ENCODE measurements around the gene GPRIN1. TPM values are rescaled to one million over a fixed set of nuclear protein-coding genes. Genes with fewer than 3 reads are reported as not detected.

The GPRIN1 gene
- total RNA-seq, 4 donors from 2014 or later = 0.24 to 0.75 (median 0.30) TPM

DNA sequence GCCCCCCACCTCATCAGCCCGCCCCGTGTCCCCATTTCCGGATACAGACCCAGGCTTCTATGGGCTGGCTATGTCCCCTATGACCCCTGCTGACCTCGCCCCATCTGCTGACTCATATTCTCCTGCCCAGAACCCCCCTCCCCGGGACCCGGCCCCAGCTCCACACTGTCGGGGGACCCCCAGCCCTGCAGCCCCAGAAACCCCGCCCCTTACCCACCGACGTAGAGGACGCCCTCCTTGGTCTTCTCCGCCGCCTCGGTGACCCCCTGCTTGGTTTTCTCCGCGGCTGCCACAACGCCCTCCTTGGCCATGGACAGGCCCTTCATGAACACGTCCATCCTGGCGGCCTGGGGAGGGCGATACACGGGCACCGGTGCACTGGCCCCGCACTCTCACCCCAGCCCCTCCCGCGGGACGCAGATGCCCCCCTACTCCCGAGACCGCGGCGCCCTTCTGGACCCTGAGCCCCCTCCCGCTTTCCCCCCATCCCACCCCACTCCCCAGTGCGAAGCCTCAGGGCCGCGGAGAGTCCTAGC, 19.4 kb upstream of the GPRIN1 start:
- Histone ChIP-seq H3K36me3 (no peaks in the 10 kb centered on the region), H3K9me3 (no peaks in the 10 kb centered on the region), H3K27ac (no peak overlapping the region), H3K4me1 (peaks cover 3 to 15% of the 10 kb centered on the region in 2 donors), H3K4me3 (replicated peaks in 1 of 3) (no peak overlapping the region), H3K27me3 (peaks cover 22% of the 10 kb centered on the region)
- 10% methylated on average over 23 of the region's 34 CpGs for WGBS, 2 donors
- no peak for TF ChIP-seq POLR2A (IDR thresholded peaks at IDR 0.05)
- TF ChIP-seq, protein P1, sequence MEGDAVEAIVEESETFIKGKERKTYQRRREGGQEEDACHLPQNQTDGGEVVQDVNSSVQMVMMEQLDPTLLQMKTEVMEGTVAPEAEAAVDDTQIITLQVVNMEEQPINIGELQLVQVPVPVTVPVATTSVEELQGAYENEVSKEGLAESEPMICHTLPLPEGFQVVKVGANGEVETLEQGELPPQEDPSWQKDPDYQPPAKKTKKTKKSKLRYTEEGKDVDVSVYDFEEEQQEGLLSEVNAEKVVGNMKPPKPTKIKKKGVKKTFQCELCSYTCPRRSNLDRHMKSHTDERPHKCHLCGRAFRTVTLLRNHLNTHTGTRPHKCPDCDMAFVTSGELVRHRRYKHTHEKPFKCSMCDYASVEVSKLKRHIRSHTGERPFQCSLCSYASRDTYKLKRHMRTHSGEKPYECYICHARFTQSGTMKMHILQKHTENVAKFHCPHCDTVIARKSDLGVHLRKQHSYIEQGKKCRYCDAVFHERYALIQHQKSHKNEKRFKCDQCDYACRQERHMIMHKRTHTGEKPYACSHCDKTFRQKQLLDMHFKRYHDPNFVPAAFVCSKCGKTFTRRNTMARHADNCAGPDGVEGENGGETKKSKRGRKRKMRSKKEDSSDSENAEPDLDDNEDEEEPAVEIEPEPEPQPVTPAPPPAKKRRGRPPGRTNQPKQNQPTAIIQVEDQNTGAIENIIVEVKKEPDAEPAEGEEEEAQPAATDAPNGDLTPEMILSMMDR (IDR thresholded peaks at IDR 0.05) = no peak
- no peak for DNase-seq
- intact Hi-C loops (cut with DNase I) = no loop called here

DNA sequence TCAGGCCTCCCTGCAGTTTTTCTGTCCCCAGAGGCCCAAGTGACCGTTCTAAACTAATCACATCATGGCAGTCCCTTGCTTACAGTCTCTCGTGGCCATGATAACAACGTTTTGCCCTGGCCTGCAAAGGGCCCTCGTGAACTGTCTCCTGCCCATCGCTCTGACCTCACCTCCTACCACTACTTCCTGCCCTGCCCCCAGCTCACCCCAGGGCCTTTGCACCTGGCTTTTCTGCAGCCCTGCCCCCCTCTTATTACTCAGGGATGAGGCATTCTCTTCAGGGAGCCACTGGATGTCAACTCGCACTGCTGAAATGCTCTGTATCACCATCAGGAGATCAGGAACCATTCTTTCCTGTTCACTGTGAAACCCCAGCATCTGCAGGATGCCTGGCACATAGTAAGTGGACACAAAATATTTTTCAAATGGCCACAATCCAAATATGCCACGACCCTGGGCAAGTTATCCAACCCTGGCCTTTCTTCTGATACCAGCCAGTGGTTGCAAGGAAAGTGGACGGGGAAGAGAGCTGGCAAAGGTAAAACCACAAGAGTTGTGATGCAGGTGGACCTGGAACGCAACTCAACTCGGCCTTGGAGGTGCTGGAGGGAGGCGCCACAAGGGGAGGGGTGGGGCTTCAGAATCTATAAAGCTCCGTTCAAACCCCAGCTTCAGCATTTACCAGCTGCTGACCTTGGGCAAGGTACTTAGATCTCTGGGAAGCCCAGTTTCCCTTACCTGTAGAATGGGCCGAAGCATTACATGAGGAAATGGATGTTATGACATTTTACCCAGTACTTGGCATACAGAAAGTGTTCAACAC, 18.7 kb upstream of the GPRIN1 start:
- TF ChIP-seq POLR2A (IDR thresholded peaks at IDR 0.05) = no peak
- TF ChIP-seq, protein P1 (IDR thresholded peaks at IDR 0.05) = no peak
- H3K9me3 ChIP-seq = no peaks in the 10 kb centered on the region
- H3K36me3 ChIP-seq = no peaks in the 10 kb centered on the region
- DNase-seq = no peak
- H3K27ac ChIP-seq = no peak overlapping the region
- WGBS, 2 donors = 58 to 59% methylated on average over 13 of the region's 13 CpGs
- peaks cover 22% of the 10 kb centered on the region for H3K27me3 ChIP-seq
- no peak overlapping the region for H3K4me3 ChIP-seq (replicated peaks in 1 of 3)
- intact Hi-C loops (cut with DNase I) = no loop called here
- H3K4me1 ChIP-seq = peaks cover 3 to 15% of the 10 kb centered on the region in 2 donors

DNA sequence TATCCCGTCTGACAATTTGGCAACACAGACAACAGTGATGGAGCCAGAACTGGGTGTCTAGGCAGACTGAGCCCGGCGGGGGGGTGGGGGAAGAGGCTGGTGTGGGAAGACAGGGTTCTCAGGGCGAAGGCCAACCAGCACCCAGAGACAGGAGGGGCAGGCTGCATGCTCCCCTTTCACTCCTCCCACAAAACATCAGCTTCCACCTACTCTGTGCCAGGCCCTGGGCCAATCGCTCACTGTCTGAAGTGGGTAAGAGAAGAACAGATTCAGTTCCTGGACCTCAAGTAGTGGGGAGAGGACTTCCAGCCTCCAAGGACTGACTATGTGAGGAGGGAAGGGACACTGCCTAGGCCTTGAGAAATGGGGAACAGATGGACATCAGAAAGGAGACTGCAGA, 17.6 kb upstream of the GPRIN1 start:
- intact Hi-C loops (cut with DNase I) = no loop called here
- TF ChIP-seq, protein P1 (IDR thresholded peaks at IDR 0.05) = no peak
- TF ChIP-seq POLR2A (IDR thresholded peaks at IDR 0.05) = no peak
- no peak overlapping the region for H3K27ac ChIP-seq

DNA sequence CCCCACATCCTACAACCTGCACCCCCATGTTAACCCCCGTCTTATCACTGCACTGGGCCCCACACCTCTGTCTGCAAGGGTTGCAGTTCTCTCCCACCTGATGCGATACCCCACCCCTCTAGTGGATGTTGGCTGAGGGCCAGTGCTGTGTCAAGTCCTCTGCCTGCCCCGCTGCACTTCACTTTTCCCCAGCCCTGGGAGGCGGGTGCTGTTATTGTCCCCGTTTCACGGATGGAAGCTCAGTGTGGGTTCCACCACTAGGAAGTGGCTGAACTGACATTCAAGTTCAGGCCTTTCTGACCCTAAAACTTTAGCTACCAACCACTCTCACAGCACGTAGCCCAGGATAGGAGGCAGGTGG, 16.9 kb upstream of the GPRIN1 start:
- intact Hi-C loops (cut with DNase I) = no loop called here
- Histone ChIP-seq H3K36me3 (no peaks in the 10 kb centered on the region), H3K9me3 (no peaks in the 10 kb centered on the region), H3K4me1 (peaks cover 3 to 15% of the 10 kb centered on the region in 2 donors), H3K4me3 (replicated peaks in 1 of 3) (no peak overlapping the region), H3K27me3 (peaks cover 22% of the 10 kb centered on the region), H3K27ac (no peak overlapping the region)
- DNase-seq = no peak
- WGBS, 2 donors = 33 to 34% methylated on average over 7 of the region's 7 CpGs
- TF ChIP-seq POLR2A (IDR thresholded peaks at IDR 0.05) = no peak
- TF ChIP-seq, protein P1 (IDR thresholded peaks at IDR 0.05) = no peak

More for the DNA sequence above, 17.6 kb upstream of the GPRIN1 start:
- Histone ChIP-seq H3K4me3 (replicated peaks in 1 of 3) (no peak overlapping the region), H3K36me3 (no peaks in the 10 kb centered on the region), H3K9me3 (no peaks in the 10 kb centered on the region), H3K4me1 (peaks cover 3 to 15% of the 10 kb centered on the region in 2 donors), H3K27me3 (peaks cover 22% of the 10 kb centered on the region)
- no peak for DNase-seq
- WGBS, 2 donors = 65 to 71% methylated on average over 5 of the region's 5 CpGs

Data from thyroid gland (tissue), 4 donors.